NB4 (cell line): ENCODE results near the gene RALY.

Source experiments
- CTCF ChIP-seq: IDR thresholded peaks from one replicate; pipeline ENCODE4 v1.5.1; 2012; ENCODE audit warnings: low read depth, low read length
- MYC ChIP-seq: IDR thresholded peaks from 2 replicates; pipeline ENCODE4 v1.6.1; 2011; ENCODE audit warnings: low read depth, low read length
- POLR2A ChIP-seq: IDR thresholded peaks from 2 replicates; pipeline ENCODE4 v1.6.1; 2011; ENCODE audit warnings: mild to moderate bottlenecking; ENCODE audit not compliant: insufficient read length; ENCODE audit errors: extremely low read depth
- TF ChIP-seq, protein P1 (sequence below): IDR thresholded peaks from 2 replicates; pipeline ENCODE4 v1.6.1; 2011; ENCODE audit warnings: low read depth, low read length

DNA sequence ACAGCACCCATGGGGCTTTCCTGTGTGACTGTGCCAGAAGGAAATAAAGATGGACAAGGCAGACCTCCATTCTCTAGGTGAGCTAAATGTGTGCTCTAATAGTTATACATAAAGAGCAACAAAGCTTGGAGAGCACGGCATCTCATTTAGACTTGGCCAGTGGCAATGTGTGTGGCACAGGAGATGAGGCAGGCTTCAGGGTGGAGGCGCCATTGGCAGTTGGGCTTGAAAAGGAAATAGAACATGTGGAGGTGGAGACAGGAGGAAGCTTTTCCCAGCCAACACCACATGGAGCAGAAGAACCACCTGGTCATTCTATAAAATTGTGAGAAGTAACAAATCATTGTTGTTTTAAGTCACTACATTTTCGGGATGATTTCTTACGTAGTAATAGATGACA, 3.6 kb upstream of the RALY start:
- TF ChIP-seq CTCF (no peak), POLR2A (no peak), MYC (no peak)
- TF ChIP-seq, protein P1, sequence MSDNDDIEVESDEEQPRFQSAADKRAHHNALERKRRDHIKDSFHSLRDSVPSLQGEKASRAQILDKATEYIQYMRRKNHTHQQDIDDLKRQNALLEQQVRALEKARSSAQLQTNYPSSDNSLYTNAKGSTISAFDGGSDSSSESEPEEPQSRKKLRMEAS = no peak
